Glutamatergic neuron (in vitro differentiated cells): Measurements from ENCODE around the gene GIGYF2. TPM values are rescaled to one million over a fixed set of nuclear protein-coding genes. Genes with fewer than 3 reads are reported as not detected.

Experiments used
- DNase-seq: peaks from one replicate; pipeline ENCODE4 v3.0.0; 2022
- H3K27ac Mint-ChIP-seq: one replicate; pipeline ENCODE4 v1.8.0; 2020; ENCODE audit warnings: mild to moderate bottlenecking, mixed read lengths, inconsistent platforms; ENCODE audit not compliant: unreplicated experiment
- H3K27me3 Mint-ChIP-seq: one replicate; pipeline ENCODE4 v1.8.0; 2020; ENCODE audit warnings: mild to moderate bottlenecking, moderate library complexity, mixed read lengths, inconsistent platforms; ENCODE audit not compliant: unreplicated experiment
- H3K36me3 Mint-ChIP-seq: one replicate; pipeline ENCODE4 v1.8.0; 2020; ENCODE audit warnings: mild to moderate bottlenecking, mixed read lengths, inconsistent platforms; ENCODE audit not compliant: unreplicated experiment
- H3K4me1 Mint-ChIP-seq: one replicate; pipeline ENCODE4 v1.8.0; 2020; ENCODE audit warnings: mild to moderate bottlenecking, low read depth, mixed read lengths, inconsistent platforms; ENCODE audit not compliant: unreplicated experiment
- H3K4me3 Mint-ChIP-seq: one replicate; pipeline ENCODE4 v1.8.0; 2020; ENCODE audit warnings: mild to moderate bottlenecking, mixed read lengths, inconsistent platforms; ENCODE audit not compliant: unreplicated experiment
- H3K9me3 Mint-ChIP-seq: one replicate; pipeline ENCODE4 v1.8.0; 2020; ENCODE audit warnings: mild to moderate bottlenecking, moderate library complexity, mixed read lengths, inconsistent platforms; ENCODE audit not compliant: unreplicated experiment
- CTCF ChIP-seq: fragments of 200-600 bp; sonication (generic); IDR thresholded peaks from one replicate; pipeline ENCODE4 v1.5.0; 2021; ENCODE audit not compliant: partially characterized antibody, unreplicated experiment
- total RNA-seq: library from RNA; stranded (reverse); fragmentation: NEBNext Ultra II Directional; extraction: Animal tissue kit (Norgen Biotek cat#: 25700); gene quantifications from one replicate; pipeline ENCODE4 v1.2.1, GENCODE V29; 2021; ENCODE audit not compliant: unreplicated experiment

Gene GIGYF2
- total RNA-seq, 1 donor from 2014 or later, result 91.7 TPM

- DNase-seq, result no peak
Observed at GRCh38 chr2:232869138-232870017, 172.2 kb downstream of the GIGYF2 start.

GRCh38 chr2:232870018-232870765 lies 173.1 kb downstream of the GIGYF2 start, which contains the start of gene SNORC:
Gene SNORC (plus strand): TSS chr2:232870264. CDS start chr2:232870342, 78 bp downstream.
- peaks cover 1% of the 10 kb centered on the region for H3K4me1 Mint-ChIP-seq
- H3K4me3 Mint-ChIP-seq, result no peak within 1 kb of the TSS
- H3K9me3 Mint-ChIP-seq, result no peaks in the 10 kb centered on the region
- no peaks in the 10 kb centered on the region for H3K36me3 Mint-ChIP-seq
- peaks cover 2% of the 10 kb centered on the region for H3K27me3 Mint-ChIP-seq
- H3K27ac Mint-ChIP-seq, result no peak within 1 kb of the TSS
- DNase-seq, result no peak
- TF ChIP-seq CTCF, result no peak

More at GRCh38 chr2:232869138-232870017, 172.2 kb downstream of the GIGYF2 start:
- Mint-ChIP-seq H3K4me1 (peaks cover 1% of the 10 kb centered on the region), H3K27ac (no peak overlapping the region), H3K9me3 (no peaks in the 10 kb centered on the region), H3K27me3 (peaks cover 2% of the 10 kb centered on the region), H3K36me3 (no peaks in the 10 kb centered on the region), H3K4me3 (no peak overlapping the region)
- TF ChIP-seq CTCF, result no peak

GRCh38 chr2:232870766-232871371 lies 173.7 kb downstream of the GIGYF2 start:
- DNase-seq, result no peak
- Mint-ChIP-seq H3K4me3 (no peak overlapping the region), H3K36me3 (no peaks in the 10 kb centered on the region), H3K9me3 (no peaks in the 10 kb centered on the region), H3K27ac (no peak overlapping the region), H3K27me3 (peaks cover 7% of the 10 kb centered on the region), H3K4me1 (peaks cover 1% of the 10 kb centered on the region)
- TF ChIP-seq CTCF, result no peak

- no peak for TF ChIP-seq CTCF
- Mint-ChIP-seq H3K36me3 (no peaks in the 10 kb centered on the region), H3K4me3 (no peak overlapping the region), H3K27ac (no peak overlapping the region), H3K9me3 (no peaks in the 10 kb centered on the region), H3K4me1 (peaks cover 1% of the 10 kb centered on the region), H3K27me3 (peaks cover 7% of the 10 kb centered on the region)
- DNase-seq, result no peak
Observed at GRCh38 chr2:232871418-232871834, 174.3 kb downstream of the GIGYF2 start.
